Kidney (tissue), 14 donors: Measurements from ENCODE around the gene CRYBA2. TPM values are rescaled to one million over a fixed set of nuclear protein-coding genes. Genes with fewer than 3 reads are reported as not detected.

Experiments used
- DNase-seq, 5 donors: peaks; one replicate each; pipeline ENCODE4 v3.0.0-alpha.2; 2013 to 2020
- FAIRE-seq: peaks from 2 replicates; lab custom pipeline; 2012; peaks lifted over from hg19 to GRCh38; lab: Jason Lieb, UNC
- H3K27ac ChIP-seq, 2 donors: one replicate each; pipeline ENCODE4 v1.7.0; 2013; ENCODE audit warnings: low read depth in 2 of 2, low read length in 2 of 2, inconsistent platforms in 1 of 2
- H3K27me3 ChIP-seq: one replicate; pipeline ENCODE4 v1.7.1; 2013; ENCODE audit warnings: low read length, inconsistent platforms; ENCODE audit not compliant: control insufficient read depth, insufficient read depth
- H3K36me3 ChIP-seq, 3 donors: one replicate each; pipeline versions ENCODE4 v1.7.0 to v1.7.1; 2013; ENCODE audit warnings: low read length in 3 of 3, control low read depth in 1 of 3, inconsistent platforms in 1 of 3; ENCODE audit not compliant: insufficient read depth in 3 of 3, control insufficient read depth in 2 of 3
- H3K4me1 ChIP-seq, 3 donors: one replicate each; pipeline versions ENCODE4 v1.7.0 to v1.7.1; 2013; ENCODE audit warnings: low read length in 3 of 3, inconsistent platforms in 1 of 3, low read depth in 1 of 3; ENCODE audit not compliant: control insufficient read depth in 2 of 3, insufficient read depth in 2 of 3
- H3K4me3 ChIP-seq, 3 donors: one replicate each; pipeline versions ENCODE4 v1.7.0 to v1.8.1; 2013; ENCODE audit warnings: low read length in 3 of 3, control low read depth in 1 of 3, inconsistent platforms in 1 of 3
- H3K9ac ChIP-seq, 3 donors: one replicate each; pipeline versions ENCODE4 v1.7.0 to v1.7.1; 2013; ENCODE audit warnings: low read length in 3 of 3, control low read depth in 1 of 3, inconsistent platforms in 1 of 3
- H3K9me3 ChIP-seq, 3 donors: one replicate each; pipeline versions ENCODE4 v1.7.0 to v1.7.1; 2013; ENCODE audit warnings: low read length in 3 of 3, control low read depth in 1 of 3, inconsistent platforms in 1 of 3; ENCODE audit not compliant: control insufficient read depth in 2 of 3, insufficient read depth in 1 of 3
- CTCF ChIP-seq: IDR thresholded peaks from 3 replicates; pipeline ENCODE4 v1.5.1; 2012; ENCODE audit warnings: mild to moderate bottlenecking, moderate library complexity, borderline replicate concordance; ENCODE audit not compliant: insufficient read depth; ENCODE audit errors: extremely low read depth
- intact Hi-C: fragments of 100-400 bp; cut with DNase I; formaldehyde crosslinking; loops from one replicate; pipeline ENCODE4 v1.11.1; 2022
- polyA plus RNA-seq: library from polyadenylated mRNA; stranded (reverse); fragments of 350-450 nt; fragmentation: Illumina TruSeq; extraction: RNeasy Lipid Tissue Mini Kit (QIAGEN cat#74804); gene quantifications from one replicate; pipeline ENCODE4 v1.2.3, GENCODE V29; 2014; ENCODE audit warnings: low read depth, low replicate concordance; ENCODE audit not compliant: insufficient read depth
- total RNA-seq: library from RNA; stranded (reverse); fragmentation: NEBNext Ultra II Directional; extraction: Animal tissue kit (Norgen Biotek cat#: 25700); gene quantifications from one replicate; pipeline ENCODE4 v1.2.1, GENCODE V29; 2021
- donor health status: control.
- donor health status: control.
- donor health status: control.
- donor health status: control.
- donor health status: control.
- donor health status: DM: yes; HTN: yes; CAD: no.
- donor health status: Normal renal cell carcinoma (clear cell type).

Gene CRYBA2
- total and polyA plus RNA-seq, 2 donors from 2014 or later: not detected

DNA sequence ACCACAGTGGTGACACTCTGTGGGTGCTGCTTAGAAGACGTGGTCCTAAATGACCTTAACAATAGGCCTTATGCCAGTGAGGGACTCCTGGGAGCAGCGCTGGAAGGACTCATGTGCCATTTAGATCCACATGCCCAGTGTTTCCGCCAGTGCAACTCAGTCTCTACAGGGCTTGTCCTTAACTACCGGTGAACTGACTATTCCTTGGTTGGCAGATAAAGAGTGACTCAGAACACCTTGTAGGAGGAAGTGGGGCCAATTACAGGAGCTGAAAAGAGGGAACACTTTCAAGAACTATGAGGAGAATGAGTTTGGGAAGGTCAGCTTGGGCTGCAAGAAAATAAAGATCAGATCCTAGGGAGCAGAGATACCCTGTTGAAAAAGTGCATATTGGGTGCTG, 35.6 kb downstream of the CRYBA2 start:
- no peak for FAIRE-seq
- Histone ChIP-seq H3K27me3 (peaks cover 17% of the 10 kb centered on the region), H3K9me3 (no peaks in the 10 kb centered on the region), H3K27ac (no peak overlapping the region), H3K4me1 (peaks cover 0 to 6% (median 0%) of the 10 kb centered on the region in 3 donors), H3K36me3 (no peaks in the 10 kb centered on the region), H3K4me3 (no peak overlapping the region), H3K9ac (no peak overlapping the region)
- intact Hi-C loops: no loop called here
- TF ChIP-seq CTCF: no peak
- no peak for DNase-seq

GRCh38 chr2:218956039-218956438, 37.2 kb downstream of the CRYBA2 start:
- no peak overlapping the region for H3K27ac ChIP-seq
- H3K27me3 ChIP-seq: peaks cover 8% of the 10 kb centered on the region
- no peak overlapping the region for H3K4me3 ChIP-seq
- H3K36me3 ChIP-seq: no peaks in the 10 kb centered on the region
- peaks cover 0 to 4% (median 0%) of the 10 kb centered on the region in 3 donors for H3K9me3 ChIP-seq
- H3K4me1 ChIP-seq: peaks cover 0 to 5% (median 0%) of the 10 kb centered on the region in 3 donors
- no peak for DNase-seq
- H3K9ac ChIP-seq: no peak overlapping the region
- FAIRE-seq: no peak
- no peak for TF ChIP-seq CTCF
- intact Hi-C loops: no loop called here

GRCh38 chr2:218954541-218955300, 38.5 kb downstream of the CRYBA2 start:
- H3K9ac ChIP-seq: no peak overlapping the region
- H3K27ac ChIP-seq: no peak overlapping the region
- FAIRE-seq (no peak), DNase-seq (peak in 1 of 5 donors; percentile 37)
- H3K4me3 ChIP-seq: no peak overlapping the region
- H3K27me3 ChIP-seq: peaks cover 2% of the 10 kb centered on the region
- TF ChIP-seq CTCF: no peak
- intact Hi-C loops: no loop called here
- H3K4me1 ChIP-seq: peaks cover 0 to 2% (median 0%) of the 10 kb centered on the region in 3 donors
- no peaks in the 10 kb centered on the region for H3K36me3 ChIP-seq
- H3K9me3 ChIP-seq: peaks cover 0 to 4% (median 0%) of the 10 kb centered on the region in 3 donors
